ENCODE data around the gene TCEA3.

The TCEA3 gene

DNA sequence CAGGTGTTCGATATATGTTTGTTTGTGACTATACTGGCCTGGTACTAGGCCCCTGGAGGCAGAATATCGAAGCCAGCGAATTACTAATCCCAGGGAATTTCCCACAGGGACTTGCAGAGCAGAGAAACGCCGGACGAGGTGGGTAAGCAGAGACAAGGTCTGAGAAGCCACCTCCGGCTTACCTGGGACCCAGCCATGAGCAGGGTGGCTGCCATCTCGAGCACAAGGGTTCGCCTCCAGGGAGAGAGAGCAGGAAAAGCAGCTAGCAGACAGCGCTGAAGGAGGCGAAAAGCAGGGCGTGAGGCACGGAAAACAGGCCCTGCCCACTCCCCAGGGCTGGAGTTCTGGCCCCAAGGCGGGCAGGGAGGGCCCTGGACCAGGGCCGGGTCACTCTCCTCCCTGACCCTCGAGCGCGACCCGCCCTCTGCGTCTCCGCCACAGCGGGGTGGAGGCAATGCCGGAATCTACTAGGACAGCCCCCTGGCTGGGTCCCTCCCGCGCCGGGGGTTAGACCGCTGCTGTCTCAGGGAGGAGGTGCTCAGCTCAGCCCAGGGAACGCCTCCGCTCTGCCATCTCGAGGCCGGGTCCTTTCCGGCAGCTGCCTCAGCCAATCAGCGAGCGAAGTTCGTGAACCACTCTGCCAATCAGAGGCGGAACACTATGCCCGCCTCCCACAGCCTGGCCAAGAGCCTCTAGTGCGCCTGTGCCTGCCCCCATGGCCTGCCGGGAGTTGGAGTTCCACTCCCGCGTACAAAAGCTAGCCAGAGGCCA is 56.6 kb downstream of the TCEA3 start:
- peak; percentile 99 for DNase-seq (ENCODE audit: low read depth)

DNA sequence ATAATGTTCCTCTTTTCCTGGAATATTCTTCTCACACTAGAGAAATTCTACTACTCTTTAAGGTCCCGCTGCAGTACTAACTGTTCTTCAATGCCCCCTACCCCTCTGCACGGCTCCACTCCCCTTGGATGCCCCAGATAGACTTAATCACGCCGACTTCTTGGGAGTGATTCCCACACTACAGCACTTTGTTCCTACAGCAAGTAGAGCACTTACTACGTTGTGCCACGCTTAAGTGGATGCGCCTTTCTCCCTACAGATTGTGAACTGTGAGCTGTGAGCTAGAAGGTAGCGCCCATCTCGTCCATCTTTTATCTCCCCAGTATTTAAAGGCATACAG is 57.1 kb downstream of the TCEA3 start:
- no peak for DNase-seq (ENCODE audit: low read depth)

DNA sequence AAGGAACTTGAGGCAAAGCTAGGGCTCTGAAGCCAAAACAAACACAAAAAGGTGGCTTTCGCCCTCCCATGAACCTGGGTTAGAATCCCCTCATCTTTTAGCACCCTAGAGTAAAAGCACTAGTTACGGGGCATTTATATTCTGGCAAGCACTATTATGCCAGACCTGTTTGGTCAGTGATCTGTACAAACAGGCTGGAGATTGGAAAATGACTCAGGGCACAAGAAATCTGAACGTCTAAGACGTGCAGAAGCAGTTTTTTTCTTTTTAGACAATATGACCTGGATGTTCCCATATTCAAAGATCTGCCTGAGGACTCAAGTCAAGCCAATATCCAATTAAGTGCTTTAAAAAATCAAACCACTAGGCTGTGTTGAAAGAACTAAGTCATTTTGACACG is 58.0 kb downstream of the TCEA3 start:
- DNase-seq (ENCODE audit: low read depth) = no peak

DNA sequence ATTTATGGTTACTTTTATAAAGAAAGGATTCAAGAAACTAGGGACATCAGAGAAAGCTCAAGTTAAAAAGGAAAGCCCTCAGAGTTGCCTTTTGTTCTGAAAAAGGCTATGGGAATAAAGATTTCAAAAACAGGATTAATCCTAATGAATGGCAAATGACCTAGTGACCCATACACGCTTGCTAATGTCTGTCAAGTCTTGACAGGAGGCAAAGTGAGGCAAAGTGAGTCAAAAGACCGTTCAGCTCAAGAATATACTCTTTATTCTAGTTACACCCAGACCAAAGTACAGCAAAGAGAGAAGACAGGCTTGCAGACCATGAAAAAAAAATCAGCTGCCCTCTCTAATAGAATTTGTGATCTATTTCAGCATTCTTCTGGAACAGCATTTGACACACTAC is 58.4 kb downstream of the TCEA3 start:
- DNase-seq (ENCODE audit: low read depth) = no peak

DNA sequence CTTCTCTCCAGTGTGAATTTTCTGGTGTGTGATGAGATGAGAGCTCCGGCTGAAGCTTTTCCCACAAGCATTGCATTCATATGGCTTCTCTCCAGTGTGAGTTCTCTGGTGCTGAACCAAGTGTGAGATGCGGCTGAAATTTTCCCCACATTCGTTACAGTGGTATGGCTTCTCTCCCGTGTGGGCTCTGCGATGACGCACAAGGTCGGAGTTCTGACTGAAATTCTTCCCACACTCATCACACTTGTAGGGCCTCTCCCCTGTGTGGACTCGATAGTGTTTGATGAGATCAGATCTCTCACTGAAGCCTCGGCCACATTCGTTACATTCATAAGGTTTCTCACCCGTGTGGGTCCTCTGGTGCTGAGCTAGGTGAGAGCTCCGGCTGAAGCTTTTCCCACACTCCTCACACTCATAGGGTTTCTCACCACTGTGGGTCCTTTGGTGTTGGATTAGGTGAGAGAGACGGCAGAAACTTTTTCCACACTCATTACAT is 62.3 kb downstream of the TCEA3 start:
- peak; percentile 21 for DNase-seq (ENCODE audit: low read depth)

DNA sequence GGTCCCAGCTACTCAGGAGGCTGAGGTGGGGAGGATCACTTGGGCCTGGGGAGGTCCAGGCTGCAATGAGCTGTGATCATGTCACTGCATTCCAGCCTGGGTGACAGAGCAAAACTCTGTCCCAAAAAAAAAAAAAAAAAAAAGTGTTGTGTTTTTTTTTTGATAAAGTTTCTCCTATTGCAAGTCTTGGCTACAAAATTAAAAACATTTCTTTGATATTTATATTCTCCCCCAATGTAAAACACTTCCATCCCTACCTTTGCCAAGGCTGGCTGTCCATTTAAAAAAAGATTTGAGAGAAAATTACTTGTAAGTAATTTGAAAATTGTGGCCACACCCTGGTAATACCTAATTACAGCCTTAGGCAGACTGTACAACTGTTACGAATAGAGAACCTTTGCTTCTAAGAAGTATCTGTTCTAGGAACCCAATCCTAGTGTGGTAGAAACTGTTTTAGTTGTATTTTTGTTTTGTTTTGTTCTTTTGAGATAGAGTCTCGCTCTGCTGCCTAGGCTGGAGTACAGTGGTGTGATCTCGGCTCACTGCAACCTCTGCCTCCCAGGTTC is 66.2 kb downstream of the TCEA3 start:
- DNase-seq (ENCODE audit: low read depth) = no peak

GRCh38 chr1:23357138-23357908 is 67.2 kb downstream of the TCEA3 start:
- DNase-seq (ENCODE audit: low read depth) = no peak

- DNase-seq (ENCODE audit: low read depth) = no peak
Observed at GRCh38 chr1:23356471-23357137, 67.9 kb downstream of the TCEA3 start.

- DNase-seq (ENCODE audit: low read depth) = no peak
Observed at GRCh38 chr1:23354245-23354644, 70.3 kb downstream of the TCEA3 start.

DNA sequence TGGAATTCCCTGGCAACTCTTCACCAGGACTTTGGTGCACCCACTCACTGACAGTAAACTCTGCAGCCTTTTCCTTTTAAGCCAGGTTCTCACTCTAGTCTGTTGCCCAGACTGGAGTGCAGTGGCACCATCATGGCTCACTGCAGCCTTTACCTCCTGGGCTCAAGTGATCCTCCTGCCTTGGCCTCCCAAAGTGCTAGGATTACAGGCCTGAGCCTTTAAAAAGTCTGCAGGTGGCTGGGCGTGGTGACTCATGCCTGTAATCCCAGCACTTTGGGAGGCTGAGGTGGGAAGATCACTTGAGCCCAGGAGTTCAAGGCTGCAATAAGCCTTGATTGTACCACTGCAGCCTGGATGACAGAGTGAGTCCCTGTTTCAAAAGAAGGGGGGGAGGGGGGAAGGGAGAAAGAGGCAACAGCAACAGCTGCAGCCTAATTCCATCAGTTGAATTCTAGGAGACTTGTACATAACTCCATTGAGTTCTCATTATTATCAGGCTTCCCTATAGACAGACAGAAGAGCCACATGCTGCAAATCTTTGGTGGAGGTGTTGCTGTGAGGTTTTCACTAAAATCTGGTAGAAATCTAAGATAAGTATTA is 72.4 kb downstream of the TCEA3 start:
- no peak for DNase-seq (ENCODE audit: low read depth)

DNA sequence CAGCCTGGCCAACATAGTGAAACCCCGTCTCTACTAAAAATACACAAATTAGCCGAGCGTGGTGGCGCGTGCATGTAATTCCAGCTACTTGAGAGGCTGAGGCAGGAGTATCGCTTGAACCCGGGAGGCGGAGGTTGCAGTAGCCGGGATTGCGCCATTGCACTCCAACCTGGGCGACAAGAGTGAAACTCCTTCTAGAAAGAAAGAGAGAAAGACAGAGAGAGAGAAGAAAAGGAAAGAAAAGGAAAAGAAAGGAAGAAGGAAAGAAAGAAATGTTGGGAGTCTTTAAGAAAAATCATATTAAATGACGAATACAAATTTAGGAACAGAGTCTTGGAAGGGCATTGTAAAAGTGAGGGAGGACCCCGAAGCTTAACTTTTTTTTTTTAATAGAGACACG is 78.6 kb downstream of the TCEA3 start:
- no peak for DNase-seq (ENCODE audit: low read depth)

GRCh38 chr1:23344987-23345472 is 79.5 kb downstream of the TCEA3 start:
- no peak for DNase-seq (ENCODE audit: low read depth)

GRCh38 chr1:23344111-23344986 is 80.2 kb downstream of the TCEA3 start, which contains the start of gene HNRNPR:
Gene HNRNPR, minus strand, starts transcription at chr1:23344284. Its CDS starts 3,276 bp downstream, at chr1:23341008.
- peak; percentile 100 for DNase-seq (ENCODE audit: low read depth)

DNA sequence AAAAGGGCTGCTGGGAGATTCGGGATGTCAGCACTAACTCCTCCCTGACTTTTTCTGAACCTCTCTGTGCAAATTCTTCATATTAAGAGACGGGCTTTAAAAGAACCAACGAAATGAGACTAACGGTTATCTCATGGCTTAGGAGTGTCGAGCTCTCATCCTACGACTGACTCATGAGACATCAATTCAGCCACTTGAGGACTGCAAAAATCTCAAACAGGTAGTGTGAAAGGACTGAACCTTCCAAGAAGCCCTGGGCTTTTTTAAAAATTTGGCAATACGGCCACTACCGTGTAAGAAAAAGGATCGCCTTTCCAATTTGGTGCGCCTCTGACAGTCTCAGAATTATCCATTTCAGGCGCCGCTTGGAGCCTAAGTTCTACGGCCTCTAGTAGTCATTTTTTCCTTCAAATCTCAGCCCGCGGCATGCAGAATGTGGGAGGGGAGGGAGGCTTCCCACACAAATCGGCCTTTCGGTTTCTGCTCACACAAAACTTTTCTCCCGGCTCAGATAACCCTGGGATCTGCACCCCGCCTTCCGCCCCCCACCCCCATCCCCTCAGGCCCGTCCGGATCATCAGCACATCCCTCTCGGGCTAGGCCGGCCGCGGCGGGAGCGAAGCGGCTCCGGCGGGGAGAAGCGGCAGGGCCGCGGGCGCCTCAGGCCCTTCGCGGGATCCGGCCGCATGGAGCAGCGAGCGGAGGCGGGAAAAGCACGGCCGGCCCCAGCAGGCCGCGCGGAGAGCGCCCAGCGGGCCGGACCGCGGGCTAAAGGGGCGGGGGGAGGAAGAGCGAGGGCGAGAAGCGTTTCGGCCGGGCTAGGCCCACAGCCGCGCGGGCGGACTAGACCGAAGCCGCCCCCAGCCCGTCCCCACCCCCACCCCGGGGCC is 81.1 kb downstream of the TCEA3 start:
- DNase-seq (ENCODE audit: low read depth) = peak; percentile 90

- peak; percentile 54 for DNase-seq (ENCODE audit: low read depth)
Observed at GRCh38 chr1:23341931-23342692, 82.4 kb downstream of the TCEA3 start.

- no peak for DNase-seq (ENCODE audit: low read depth)
Observed at GRCh38 chr1:23339632-23340031, 84.9 kb downstream of the TCEA3 start.

DNA sequence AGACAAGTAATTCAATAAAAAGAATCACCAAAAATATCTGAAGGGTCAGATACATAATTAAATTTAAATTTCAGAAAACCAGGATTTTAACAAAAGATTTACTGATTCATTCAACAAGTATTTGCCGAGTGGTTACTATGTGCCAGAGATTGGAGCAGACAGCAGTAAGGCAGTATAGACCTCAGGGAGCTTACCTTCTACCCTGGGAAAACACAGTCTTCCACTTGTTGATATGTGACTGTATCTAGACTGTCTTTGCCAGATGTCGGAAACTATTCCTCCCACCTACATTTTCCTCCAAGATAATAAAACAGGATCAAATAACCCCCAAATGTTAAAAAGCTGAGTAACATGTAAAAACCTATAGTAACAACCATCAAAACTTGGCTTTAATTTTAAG is 86.7 kb downstream of the TCEA3 start:
- DNase-seq (ENCODE audit: low read depth) = peak; percentile 33

DNA sequence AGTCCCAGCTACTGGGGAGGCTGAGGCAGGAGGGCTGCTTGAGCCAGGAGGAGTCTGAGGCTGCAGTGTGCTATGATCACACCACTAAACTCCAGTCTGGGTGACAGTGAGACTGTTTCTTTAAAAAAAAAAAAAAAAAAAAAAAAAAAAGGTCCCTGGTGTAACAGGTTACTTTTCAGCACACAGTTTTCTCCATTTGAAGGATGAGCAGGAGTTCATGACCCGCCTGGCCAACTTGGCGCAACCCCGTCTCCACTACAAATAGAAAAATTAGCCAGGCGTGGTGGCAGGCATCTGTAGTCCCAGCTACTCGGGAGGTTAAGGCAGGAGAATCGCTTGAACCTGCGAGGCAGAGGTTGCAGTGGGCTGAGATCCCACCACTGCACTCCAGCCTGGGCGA is 92.8 kb downstream of the TCEA3 start:
- DNase-seq (ENCODE audit: low read depth) = no peak
